HepG2 (cell line): Measurements from ENCODE around the gene TPX2. TPM values are rescaled to one million over a fixed set of nuclear protein-coding genes. Genes with fewer than 3 reads are reported as not detected.
A peak's percentile ranks its signal among the peaks of the same experiment; 100 is the strongest.

ENCODE experiments used
- ADNP ChIP-seq: sonication (generic); formaldehyde crosslinking; IDR thresholded peaks from 2 replicates; pipeline ENCODE4 v1.4.0; 2020; ENCODE audit warnings: missing genetic modification reagents
- BORCS8-MEF2B ChIP-seq: sonication (generic); formaldehyde crosslinking; IDR thresholded peaks from 2 replicates; pipeline ENCODE4 v1.8.0; 2022; ENCODE audit warnings: mild to moderate bottlenecking, missing genetic modification reagents
- CCDC6 ChIP-seq: sonication (generic); formaldehyde crosslinking; IDR thresholded peaks from 2 replicates; pipeline ENCODE4 v1.8.1; 2022; ENCODE audit warnings: mild to moderate bottlenecking, missing genetic modification reagents, moderate library complexity
- EZH2 ChIP-seq: conservative IDR thresholded peaks from 2 replicates; pipeline ENCODE4 v1.6.1; 2012; ENCODE audit warnings: mild to moderate bottlenecking, low read depth, low read length, moderate library complexity
- FOXK1 ChIP-seq: sonication (generic); formaldehyde crosslinking; IDR thresholded peaks from 2 replicates; pipeline ENCODE4 v1.4.0; 2020; ENCODE audit warnings: low read depth, missing genetic modification reagents, borderline replicate concordance
- GABPB1 ChIP-seq: IDR thresholded peaks from 2 replicates; pipeline ENCODE4 v1.6.1; 2016; ENCODE audit warnings: mild to moderate bottlenecking, missing genetic modification reagents, moderate library complexity, missing compliant biosample characterization
- HOXA5 ChIP-seq: sonication (generic); formaldehyde crosslinking; IDR thresholded peaks from 2 replicates; pipeline ENCODE4 v1.4.0; 2020; ENCODE audit warnings: missing genetic modification reagents
- IKZF1 ChIP-seq: fragments of 450-650 bp; IDR thresholded peaks from 2 replicates; pipeline ENCODE4 v1.7.1; 2016
- KLF13 ChIP-seq: sonication (generic); formaldehyde crosslinking; IDR thresholded peaks from 2 replicates; pipeline ENCODE4 v1.4.0; 2020; ENCODE audit warnings: mild to moderate bottlenecking, missing genetic modification reagents
- MATR3 ChIP-seq: sonication (generic); formaldehyde crosslinking; IDR thresholded peaks from 2 replicates; pipeline ENCODE4 v1.4.0; 2020; ENCODE audit warnings: missing genetic modification reagents
- NCOA1 ChIP-seq: sonication (generic); formaldehyde crosslinking; IDR thresholded peaks from 2 replicates; pipeline ENCODE4 v1.9.0; 2021; ENCODE audit warnings: missing genetic modification reagents
- NFRKB ChIP-seq: fragments of 450-650 bp; IDR thresholded peaks from 2 replicates; pipeline ENCODE4 v1.6.1; 2017
- NFYB ChIP-seq: sonication (generic); formaldehyde crosslinking; IDR thresholded peaks from 2 replicates; pipeline ENCODE4 v1.4.0; 2020; ENCODE audit warnings: missing genetic modification reagents
- NR3C1 ChIP-seq: sonication (generic); formaldehyde crosslinking; IDR thresholded peaks from 2 replicates; pipeline ENCODE4 v1.4.0; 2020; ENCODE audit warnings: missing genetic modification reagents
- RFX5 ChIP-seq: IDR thresholded peaks from 2 replicates; pipeline ENCODE4 v1.6.1; 2011; ENCODE audit warnings: low read depth, low read length, improper control_type of control experiment
- SMAD9 ChIP-seq: sonication (generic); formaldehyde crosslinking; IDR thresholded peaks from 2 replicates; pipeline ENCODE4 v1.5.1; 2020; ENCODE audit warnings: mild to moderate bottlenecking, missing genetic modification reagents
- TFAP4 ChIP-seq: sonication (generic); IDR thresholded peaks from 2 replicates; pipeline ENCODE4 v1.6.1; 2016; ENCODE audit warnings: low read depth, borderline replicate concordance
- YEATS2 ChIP-seq: sonication (generic); formaldehyde crosslinking; IDR thresholded peaks from 2 replicates; pipeline ENCODE4 v1.4.0; 2020; ENCODE audit warnings: missing genetic modification reagents, borderline replicate concordance
- ZNF205 ChIP-seq: IDR thresholded peaks from 2 replicates; pipeline ENCODE4 v1.6.1; 2018; ENCODE audit warnings: missing biosample characterization, missing genetic modification reagents
- ZNF230 ChIP-seq: sonication (generic); formaldehyde crosslinking; IDR thresholded peaks from 2 replicates; pipeline ENCODE4 v1.4.0; 2020; ENCODE audit warnings: mild to moderate bottlenecking, missing genetic modification reagents
- ZNF232 ChIP-seq: sonication (generic); formaldehyde crosslinking; IDR thresholded peaks from 2 replicates; pipeline ENCODE4 v1.4.0; 2020; ENCODE audit warnings: missing genetic modification reagents, borderline replicate concordance
- ZNF260 ChIP-seq: sonication (generic); formaldehyde crosslinking; IDR thresholded peaks from 2 replicates; pipeline ENCODE4 v1.4.0; 2020; ENCODE audit warnings: missing genetic modification reagents, low read depth, mild to moderate bottlenecking, borderline replicate concordance
- ZNF280B ChIP-seq: sonication (generic); formaldehyde crosslinking; IDR thresholded peaks from 2 replicates; pipeline ENCODE4 v1.5.0; 2020; ENCODE audit warnings: missing genetic modification reagents, mild to moderate bottlenecking, borderline replicate concordance
- ZNF329 ChIP-seq: sonication (generic); formaldehyde crosslinking; IDR thresholded peaks from 2 replicates; pipeline ENCODE4 v1.9.0; 2021; ENCODE audit warnings: low read depth, mild to moderate bottlenecking, missing genetic modification reagents
- ZNF468 ChIP-seq: sonication (generic); formaldehyde crosslinking; IDR thresholded peaks from 2 replicates; pipeline ENCODE4 v1.8.0; 2022; ENCODE audit warnings: mild to moderate bottlenecking, moderate library complexity, missing genetic modification reagents
- ZNF513 ChIP-seq: sonication (generic); formaldehyde crosslinking; conservative IDR thresholded peaks from 2 replicates; pipeline ENCODE4 v1.5.0; 2020; ENCODE audit warnings: missing genetic modification reagents
- ZNF670 ChIP-seq: sonication (generic); formaldehyde crosslinking; IDR thresholded peaks from 2 replicates; pipeline ENCODE4 v1.8.0; 2022; ENCODE audit warnings: mild to moderate bottlenecking, missing genetic modification reagents, borderline replicate concordance
- ZNF773 ChIP-seq: sonication (generic); formaldehyde crosslinking; IDR thresholded peaks from 2 replicates; pipeline ENCODE4 v1.4.0; 2020; ENCODE audit warnings: missing genetic modification reagents, borderline replicate concordance
- ZNF800 ChIP-seq: sonication (generic); formaldehyde crosslinking; IDR thresholded peaks from 2 replicates; pipeline ENCODE4 v1.4.0; 2020; ENCODE audit warnings: missing genetic modification reagents
- polyA plus RNA-seq, 8 experiments: library from polyadenylated mRNA; depleted of rRNA in 3 of 8; stranded (reverse) in 7 of 8; unstranded in 1 of 8; fragments of >200 nt; fragmentation: Illumina TruSeq in 4 of 8; extraction: Trizol in 4 of 8; gene quantifications; 2 replicates each; pipeline versions ENCODE4 v1.2.1 to v1.2.3, GENCODE V29; 2011 to 2016; ENCODE audit warnings: low read depth in 4 of 8, missing spikeins in 1 of 8, mixed read lengths in 1 of 8; ENCODE audit not compliant: insufficient read depth in 1 of 8
- total RNA-seq, 5 experiments: library from RNA; depleted of rRNA; stranded (reverse); fragments of >200 nt; fragmentation: Illumina TruSeq; extraction: Trizol; gene quantifications; 2 replicates each; pipeline ENCODE4 v1.2.3, GENCODE V29; 2016; ENCODE audit warnings: low read depth in 1 of 5

The TPX2 gene
- total and polyA plus RNA-seq, 2 of the 13 experiments (the other 11 are each of a cell fraction or from before 2014, with no cell fraction given), result 34.3 to 124 TPM

GRCh38 chr20:31739550-31739977 is 474 bp downstream of the TPX2 start (continued):
- no peak for TF ChIP-seq ZNF513 (CRISPR knock-in tag)
- TF ChIP-seq ZNF468 (CRISPR knock-in tag), result no peak
- no peak for TF ChIP-seq NFYB (CRISPR knock-in tag)
- no peak for TF ChIP-seq BORCS8-MEF2B
- no peak for TF ChIP-seq RFX5
- TF ChIP-seq ZNF329, result no peak
- TF ChIP-seq NCOA1, result no peak
- no peak for TF ChIP-seq MATR3 (CRISPR knock-in tag)
- no peak for TF ChIP-seq TFAP4
- no peak for TF ChIP-seq ZNF232
- TF ChIP-seq ZNF670, result 0 out of 2 replicates have a peak, but pooled peaks have one; percentile 5
- no peak for TF ChIP-seq ZNF773 (CRISPR knock-in tag)
- no peak for TF ChIP-seq ZNF280B (CRISPR knock-in tag)
- TF ChIP-seq KLF13 (CRISPR knock-in tag), result no peak
- TF ChIP-seq ZNF800 (CRISPR knock-in tag), result no peak
- TF ChIP-seq ADNP (CRISPR knock-in tag), result no peak
- TF ChIP-seq ZNF230 (CRISPR knock-in tag), result peak; percentile 1; the same call in 1 of the 2 replicates
- no peak for TF ChIP-seq GABPB1 (CRISPR knock-in tag)
- TF ChIP-seq CCDC6 (CRISPR knock-in tag), result no peak
- no peak for TF ChIP-seq YEATS2
- no peak for TF ChIP-seq ZNF205
- TF ChIP-seq SMAD9, result no peak
- no peak for TF ChIP-seq NR3C1 (CRISPR knock-in tag)
- no peak for TF ChIP-seq HOXA5 (CRISPR knock-in tag)
- TF ChIP-seq EZH2, result no peak
- no peak for TF ChIP-seq NFRKB
- no peak for TF ChIP-seq FOXK1 (CRISPR knock-in tag)
- no peak for TF ChIP-seq IKZF1
- TF ChIP-seq ZNF260 (CRISPR knock-in tag), result no peak
